Activated gamma-delta T cell (primary cell): Measurements from ENCODE around the gene PCBP3.

Experiments
- DNase-seq: peaks from one replicate; lab custom pipeline; 2025; lab: John Stamatoyannopoulos, UW

PCBP3 gene

DNA sequence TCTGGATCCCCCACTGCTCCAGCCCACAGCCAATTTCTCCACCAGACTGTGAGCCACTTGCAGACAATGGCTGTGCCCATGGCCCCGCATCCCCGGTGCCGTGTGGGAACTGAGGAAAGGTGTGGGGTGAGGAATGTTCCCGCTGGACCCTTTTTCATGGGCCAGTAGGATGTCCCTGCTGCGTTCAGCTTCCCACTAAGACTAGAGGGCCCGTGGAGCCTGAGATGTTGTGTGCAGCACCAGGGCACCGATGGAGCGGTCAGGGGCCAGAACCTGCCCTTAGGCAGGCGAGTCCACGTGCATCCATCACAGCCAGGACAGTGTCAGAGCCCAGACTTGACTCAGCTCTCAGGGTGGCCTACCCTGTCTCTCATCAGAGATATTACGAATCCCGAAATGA lies 232.4 kb downstream of the PCBP3 start:
- no peak for DNase-seq

DNA sequence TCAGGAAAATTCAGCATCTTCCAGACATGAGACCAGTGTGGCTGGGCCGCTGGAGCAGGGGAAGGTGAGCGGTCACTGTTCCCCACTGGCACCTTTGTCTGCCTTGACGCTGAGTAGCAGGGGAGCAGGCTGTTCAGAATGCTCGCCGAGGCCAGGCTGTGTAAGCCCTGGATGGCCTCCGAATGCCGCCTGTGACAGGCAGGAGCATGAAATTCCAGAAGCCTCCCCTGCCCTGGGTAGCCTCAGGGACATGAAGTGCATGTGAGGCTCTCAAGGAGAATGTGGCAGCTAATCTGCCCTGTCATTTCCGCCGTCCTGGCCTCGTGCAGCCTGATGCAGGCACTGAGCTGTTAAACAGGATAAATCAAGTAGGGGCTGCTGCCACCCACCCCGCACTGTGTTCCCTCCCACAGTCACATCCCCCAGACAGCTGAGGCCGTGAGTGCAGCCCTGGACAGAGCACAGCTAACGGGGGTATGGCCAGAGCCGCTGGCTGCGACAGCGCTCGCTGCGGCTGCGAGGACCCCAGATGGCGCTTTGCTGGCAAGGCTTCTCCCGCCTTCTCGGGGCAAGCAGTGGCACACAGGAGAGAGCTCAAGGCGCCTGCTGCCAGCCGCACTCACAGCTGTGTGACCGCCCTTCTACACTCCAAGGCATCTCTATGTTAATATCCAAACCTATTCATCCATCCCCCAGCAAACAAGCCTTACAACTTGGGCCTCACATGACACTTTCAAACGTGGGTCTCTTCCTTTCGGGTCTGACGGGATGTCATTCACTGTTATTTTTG lies 233.1 kb downstream of the PCBP3 start:
- no peak for DNase-seq

DNA sequence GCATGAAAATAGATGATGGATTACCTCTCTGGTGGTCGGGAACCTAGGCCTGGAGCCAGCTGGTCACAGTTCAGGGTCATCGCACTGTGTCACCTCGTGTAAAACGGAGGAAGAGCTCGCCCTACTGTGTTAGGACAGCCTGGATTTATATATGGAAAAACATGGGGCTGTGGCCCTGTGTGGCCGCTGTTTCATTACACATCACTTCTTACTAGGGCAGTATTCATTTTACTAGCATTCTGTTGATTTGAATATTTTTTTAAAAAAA lies 233.6 kb downstream of the PCBP3 start:
- no peak for DNase-seq

DNA sequence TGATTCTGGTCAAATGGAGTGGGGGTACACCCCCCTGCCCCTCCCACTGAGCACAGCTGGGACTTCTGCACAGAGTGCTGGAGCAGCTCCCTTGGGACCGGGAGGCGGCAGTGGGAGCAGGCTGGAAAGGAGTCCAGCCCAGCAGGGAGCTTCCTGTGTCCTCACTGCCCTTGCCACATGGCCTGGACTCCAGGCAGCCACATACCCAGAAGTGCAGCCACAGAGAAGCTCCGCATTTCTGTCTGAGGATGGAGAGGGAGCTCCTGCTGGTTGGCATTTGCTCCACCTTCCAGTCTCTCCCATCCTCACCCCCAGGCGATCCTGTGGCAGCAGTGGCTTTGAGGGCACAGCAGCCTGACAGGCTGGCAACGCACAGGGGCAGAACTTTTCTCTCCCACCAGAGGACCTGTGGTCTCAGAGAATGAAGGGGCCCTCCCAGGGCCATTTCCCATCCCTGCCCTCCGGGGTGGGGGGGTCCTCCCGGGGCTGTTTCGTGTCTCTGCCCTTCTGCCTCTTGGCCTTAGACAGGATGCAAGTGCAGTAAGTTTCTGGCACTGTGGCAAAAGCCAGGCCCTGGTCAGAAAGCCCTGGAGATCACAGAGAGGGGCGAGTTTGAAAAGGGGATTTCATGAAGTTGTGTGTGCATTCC lies 234.4 kb downstream of the PCBP3 start:
- DNase-seq, result no peak

DNA sequence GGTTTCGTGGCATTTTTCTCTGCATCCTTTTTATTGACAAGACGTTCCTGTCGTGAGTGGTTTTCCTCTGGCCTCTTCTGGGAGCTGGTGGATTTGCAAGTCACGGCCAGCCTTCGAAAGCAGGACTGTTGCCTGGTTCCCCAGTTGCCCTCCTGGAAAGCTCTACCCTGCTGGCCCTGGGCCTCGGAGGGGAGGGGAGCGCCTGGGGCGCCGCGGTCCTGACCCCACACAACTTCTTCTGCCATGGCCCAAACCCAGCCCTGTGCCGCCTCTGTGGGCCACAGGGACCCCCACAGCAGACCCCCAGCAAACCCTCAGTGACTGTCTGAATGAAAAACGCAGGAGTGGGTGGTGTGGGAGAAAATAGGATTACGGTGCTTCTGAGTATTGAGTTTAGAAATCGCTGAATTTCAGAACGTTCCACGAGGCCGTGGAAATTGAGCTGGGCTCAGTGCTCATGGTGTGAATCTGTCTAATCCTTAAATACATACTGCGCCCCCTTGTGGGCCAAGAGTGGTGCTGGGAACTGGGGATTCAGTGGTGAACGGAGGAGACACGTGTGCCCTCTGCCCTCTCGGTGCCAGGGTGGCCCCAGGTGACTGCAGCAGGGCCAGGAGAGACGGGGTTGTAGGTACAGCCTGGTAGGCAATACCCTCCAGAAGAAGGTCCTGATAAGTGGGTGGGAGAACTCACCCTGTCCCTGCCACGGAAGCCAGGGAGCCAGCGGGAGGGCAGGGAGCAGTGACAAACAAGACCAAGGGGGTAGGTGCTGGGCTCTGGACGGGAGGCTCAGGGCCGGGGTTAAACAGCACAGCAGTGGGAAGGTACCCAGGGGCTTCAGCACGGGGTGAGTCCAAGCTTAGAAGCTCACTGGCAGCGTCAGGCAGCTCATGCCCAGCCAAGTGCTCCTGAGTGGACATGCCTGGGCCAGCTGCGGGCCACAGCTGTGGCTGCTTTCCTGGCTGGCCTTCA lies 236.9 kb downstream of the PCBP3 start:
- no peak for DNase-seq

DNA sequence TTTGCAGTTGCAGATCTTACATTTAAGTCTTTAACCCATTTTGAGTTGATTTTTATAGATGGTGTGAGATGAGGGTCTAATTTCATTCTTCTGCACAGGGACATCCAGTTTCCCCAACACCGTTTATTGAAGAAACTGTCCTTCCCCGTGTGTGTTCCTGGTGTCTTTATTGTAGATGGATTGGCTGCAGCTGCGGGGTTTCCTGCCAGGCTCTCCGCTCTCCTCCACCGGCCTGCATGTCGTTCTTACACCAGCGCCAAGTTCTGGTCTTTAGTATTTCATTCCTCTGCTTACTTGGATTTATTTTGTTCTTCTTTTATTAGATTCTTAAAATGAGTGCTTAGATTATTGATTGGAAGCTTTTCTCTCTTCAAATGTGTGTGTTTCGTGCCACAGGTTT lies 239.1 kb downstream of the PCBP3 start:
- no peak for DNase-seq

DNA sequence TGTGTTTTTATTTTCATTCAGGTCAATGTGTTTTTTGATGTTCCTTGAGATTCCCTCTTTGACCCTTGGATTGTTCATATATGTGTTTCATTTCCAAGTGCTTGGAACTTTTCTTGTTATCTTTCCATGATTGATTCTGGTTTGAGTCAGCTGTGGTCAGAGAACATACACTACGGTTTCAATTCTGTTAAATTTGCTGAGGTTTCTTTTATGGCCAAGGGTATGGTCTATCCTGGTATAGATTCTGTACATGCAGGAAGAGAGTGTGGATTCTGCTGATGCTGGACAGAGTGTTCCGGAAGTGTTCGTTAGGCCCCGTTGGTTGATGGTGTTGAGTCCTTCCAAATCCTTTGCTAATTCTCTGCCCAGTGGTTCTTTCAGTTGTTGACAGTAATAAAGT lies 239.6 kb downstream of the PCBP3 start:
- no peak for DNase-seq

DNA sequence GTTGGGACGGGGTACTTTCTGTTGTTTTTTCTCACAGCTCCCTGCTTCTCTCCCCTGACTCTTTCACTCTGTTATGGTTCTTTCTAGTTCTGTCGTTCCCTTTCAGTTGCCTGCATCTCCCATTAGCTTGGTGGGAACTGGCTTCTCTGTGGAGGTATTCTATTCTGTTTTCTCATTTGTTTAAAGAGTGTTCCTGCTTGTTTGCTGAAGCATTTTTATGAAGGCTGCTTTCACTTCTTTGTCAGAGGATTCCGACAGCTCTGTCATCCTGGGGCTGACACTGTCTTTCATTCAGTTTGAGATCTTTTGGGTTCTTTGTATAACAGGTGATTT lies 242.0 kb downstream of the PCBP3 start:
- DNase-seq, result no peak

DNA sequence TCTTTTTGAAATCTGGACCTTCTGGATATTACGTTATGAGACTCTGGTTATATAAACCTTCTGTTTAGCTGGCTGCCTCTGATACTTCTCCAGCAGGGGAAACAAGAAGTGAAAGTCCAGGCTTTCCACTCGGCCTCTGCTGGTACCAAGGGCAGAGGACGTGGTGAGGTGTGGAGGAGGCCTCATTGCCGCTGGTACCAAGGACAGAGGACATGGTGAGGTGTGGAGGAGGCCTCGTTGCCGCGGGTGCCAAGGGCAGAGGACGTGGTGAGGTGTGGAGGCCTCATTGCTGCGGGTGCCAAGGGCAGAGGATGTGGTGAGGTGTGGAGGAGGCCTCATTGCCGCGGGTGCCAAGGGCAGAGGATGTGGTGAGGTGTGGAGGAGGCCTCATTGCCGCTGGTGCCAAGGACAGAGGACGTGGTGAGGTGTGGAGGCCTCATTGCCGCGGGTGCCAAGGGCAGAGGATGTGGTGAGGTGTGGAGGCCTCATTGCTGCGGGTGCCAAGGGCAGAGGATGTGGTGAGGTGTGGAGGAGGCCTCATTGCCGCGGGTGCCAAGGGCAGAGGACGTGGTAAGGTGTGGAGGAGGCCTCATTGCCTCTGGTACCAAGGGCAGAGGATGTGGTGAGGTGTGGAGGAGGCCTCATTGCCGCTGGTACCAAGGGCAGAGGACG lies 242.5 kb downstream of the PCBP3 start:
- DNase-seq, result peak; percentile 38

DNA sequence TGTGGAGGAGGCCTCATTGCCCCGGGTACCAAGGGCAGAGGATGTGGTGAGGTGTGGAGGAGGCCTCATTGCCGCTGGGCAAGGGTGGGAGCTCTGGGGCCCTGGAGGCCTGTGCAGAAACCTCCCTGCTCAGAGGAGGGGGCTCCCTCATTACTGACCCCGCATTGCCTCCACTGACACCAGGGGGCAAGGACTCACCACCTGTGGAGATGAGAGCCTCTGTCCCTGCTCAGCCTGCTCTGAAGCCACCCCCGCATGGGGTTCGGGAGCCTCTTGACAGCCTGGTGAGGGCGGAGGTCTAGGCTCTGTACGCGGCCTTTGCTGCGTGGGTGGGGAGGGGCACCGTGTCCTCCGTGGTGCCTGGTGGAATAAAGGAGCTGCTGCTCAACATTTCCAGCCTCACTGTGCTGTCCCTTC lies 243.1 kb downstream of the PCBP3 start:
- no peak for DNase-seq

DNA sequence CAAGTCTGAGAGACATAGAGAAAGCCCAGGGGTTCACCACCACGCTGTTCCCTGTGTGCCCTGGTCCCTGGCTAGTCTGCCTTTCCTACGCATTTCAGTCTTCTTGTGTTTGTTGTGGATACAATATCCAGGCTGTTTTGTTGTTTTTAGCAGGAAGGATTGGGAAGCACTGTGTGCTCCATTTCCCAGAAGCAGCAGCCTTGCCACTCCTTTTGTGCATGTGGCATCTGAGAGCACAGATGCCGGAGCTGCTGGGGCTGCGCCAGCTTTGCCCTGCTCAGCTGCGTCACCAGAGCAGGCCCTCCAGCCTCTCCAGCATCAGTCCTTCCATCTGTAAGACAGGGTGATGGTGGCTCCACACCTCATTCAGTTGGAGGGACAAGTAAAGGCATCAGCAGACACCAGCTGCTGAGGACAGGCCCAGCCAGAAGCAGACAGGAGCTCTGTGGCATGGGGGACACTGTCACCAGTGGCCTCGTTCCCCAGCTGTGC lies 243.6 kb downstream of the PCBP3 start:
- DNase-seq, result no peak

DNA sequence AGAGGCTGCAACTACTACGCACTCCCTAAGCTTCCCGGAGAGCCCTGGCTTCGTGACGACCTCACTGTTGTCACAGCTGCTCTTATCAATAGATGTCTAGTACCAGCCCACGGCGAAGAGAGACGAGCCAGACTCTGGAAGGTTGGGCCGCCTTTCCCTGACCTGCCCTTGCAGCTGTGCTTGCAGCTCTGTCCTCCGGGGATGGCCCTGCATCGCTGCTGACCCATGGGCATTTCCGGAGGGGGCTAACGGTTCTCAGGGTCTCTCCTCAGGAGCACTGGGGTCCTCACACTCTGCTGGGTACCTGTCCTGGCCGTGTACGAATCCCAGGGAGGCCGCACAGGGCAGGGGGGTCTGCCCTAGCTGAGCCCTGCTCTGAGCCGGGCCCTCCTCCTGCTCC lies 244.3 kb downstream of the PCBP3 start:
- no peak for DNase-seq

DNA sequence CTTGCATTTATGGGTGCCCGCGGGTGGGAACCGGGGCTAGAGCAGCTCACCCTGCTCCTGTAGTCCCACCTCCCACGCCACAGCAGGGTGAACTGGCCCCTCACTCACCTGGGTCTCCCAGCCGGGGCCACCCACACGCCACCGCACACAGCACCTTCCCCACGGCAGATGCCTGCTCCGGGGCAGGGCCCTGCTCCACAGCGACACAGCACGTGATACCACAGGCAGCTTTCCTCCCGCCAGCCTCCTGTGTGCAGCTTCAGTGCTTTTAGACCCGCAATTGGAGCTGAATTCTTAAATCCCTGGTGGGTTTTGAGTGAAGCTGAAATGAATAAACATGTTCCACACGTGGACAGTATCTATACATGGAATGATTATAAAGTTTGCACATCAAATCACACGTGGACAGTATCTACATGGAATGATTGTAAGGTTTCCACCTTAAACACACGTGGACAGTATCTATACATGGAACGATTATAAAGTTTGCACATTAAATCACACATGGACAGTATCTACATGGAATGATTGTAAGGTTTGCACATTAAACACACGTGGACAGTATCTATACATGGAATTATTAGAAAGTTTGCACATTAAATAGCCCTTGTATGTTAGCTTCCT lies 245.0 kb downstream of the PCBP3 start:
- no peak for DNase-seq

DNA sequence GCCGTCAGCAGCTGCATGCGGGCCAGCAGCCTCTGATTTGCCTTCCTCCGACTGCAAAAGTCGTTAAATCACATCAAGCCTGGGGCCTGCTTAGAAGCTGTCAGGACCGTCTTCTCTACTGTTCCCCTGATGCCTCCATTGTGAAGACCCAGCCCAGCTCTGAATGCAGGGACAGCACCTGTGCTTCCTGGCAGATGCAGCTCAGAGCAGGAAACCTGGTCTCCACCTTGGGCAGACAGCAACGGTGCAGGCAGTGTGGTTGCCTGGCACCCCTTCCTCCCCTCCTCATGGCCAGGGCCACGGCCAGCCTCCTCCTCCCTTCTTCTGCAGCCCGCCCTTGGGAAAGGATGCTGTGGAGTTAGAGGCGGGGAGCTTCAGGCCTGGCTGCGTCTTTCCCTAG lies 245.7 kb downstream of the PCBP3 start:
- no peak for DNase-seq

DNA sequence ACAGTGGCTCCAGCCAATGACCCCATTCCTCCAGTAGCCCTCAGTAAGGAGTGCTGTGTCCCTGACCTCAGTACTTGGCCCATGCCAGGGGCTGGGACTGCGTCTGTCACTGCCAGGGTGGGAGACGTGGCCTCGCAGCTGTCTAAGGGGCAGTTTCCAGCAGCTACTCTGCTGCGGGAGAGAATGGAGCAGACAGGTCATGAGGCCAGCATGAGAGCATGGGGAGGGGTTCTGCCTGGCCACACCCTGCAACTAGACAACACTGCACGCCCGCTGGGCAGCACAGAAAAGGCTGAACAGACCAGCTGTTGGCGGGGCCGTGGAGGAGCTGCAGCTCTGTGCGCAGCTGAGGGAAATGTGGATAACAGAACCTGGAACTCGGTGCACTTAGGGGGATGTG lies 246.4 kb downstream of the PCBP3 start:
- no peak for DNase-seq

DNA sequence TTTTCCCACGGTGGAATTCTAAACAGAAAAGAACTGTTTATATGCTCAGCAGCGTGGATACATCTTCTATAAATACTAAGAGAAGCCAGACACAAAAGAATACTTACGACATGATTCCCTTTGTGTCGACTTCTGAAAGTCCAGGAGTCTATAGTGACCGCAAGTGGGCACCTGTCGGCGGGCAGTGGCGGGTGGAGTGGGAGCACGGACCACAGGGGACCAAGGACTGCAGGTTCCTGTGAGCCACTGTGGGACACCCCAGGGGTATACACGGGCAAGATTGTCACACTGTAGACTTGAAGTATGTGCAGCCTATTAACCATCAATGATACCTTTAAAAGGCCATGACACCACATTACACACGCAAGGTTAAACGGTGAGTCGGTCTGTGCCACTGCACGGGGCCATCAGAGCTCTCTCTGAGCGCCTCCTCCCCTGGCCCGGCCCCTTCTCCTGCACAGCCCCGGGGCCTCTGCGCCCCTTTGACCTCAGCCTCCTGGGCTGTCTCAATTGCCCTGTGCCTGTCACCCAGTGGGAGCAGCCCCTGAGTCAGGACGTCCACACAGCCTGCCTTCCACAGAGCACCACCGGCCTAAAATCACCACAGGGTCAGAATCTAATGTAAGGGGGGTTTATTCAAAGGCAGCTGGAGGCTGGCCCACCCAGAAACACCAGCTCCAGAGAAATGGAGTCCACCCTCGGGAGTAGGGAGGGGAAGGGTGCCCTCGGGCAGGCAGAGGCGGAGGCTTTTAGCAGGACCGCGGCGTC lies 248.0 kb downstream of the PCBP3 start:
- DNase-seq, result no peak

DNA sequence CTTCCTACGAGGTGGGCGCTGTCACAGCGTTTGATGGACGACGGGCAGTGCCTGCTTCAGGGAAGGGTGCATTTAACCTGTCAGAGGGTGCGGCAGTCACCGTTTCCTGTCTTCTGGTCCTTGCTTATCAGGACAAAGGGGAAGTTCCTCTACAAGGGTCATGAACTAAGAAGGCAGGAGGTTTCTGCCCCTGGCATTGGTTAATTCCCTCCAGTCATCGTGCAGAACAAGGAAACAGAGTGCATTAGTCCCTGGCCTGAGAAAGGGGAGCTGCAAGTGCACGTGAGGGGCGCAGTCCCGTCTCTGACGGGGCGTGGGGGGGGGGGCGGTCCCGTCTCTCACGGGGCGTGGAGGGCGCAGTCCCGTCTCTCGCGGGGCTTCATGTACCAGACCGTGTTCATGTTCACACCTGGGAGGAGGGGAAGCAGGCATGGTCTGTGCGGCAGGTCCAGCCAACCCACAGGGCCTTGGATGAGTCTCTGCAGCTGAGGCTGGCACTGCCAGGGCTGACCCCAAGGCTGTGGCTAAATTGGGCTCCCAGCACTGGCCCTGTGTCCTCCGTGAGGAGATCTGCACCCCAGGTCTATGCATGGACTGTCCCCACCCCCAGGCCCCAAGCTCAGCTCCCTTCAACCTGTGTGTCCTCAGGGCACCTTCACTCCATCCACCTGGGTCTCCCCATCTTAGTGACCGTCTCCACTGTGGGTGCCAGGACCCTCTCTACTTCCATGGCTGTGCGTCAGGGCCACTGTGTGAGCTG lies 248.8 kb downstream of the PCBP3 start:
- DNase-seq, result no peak

DNA sequence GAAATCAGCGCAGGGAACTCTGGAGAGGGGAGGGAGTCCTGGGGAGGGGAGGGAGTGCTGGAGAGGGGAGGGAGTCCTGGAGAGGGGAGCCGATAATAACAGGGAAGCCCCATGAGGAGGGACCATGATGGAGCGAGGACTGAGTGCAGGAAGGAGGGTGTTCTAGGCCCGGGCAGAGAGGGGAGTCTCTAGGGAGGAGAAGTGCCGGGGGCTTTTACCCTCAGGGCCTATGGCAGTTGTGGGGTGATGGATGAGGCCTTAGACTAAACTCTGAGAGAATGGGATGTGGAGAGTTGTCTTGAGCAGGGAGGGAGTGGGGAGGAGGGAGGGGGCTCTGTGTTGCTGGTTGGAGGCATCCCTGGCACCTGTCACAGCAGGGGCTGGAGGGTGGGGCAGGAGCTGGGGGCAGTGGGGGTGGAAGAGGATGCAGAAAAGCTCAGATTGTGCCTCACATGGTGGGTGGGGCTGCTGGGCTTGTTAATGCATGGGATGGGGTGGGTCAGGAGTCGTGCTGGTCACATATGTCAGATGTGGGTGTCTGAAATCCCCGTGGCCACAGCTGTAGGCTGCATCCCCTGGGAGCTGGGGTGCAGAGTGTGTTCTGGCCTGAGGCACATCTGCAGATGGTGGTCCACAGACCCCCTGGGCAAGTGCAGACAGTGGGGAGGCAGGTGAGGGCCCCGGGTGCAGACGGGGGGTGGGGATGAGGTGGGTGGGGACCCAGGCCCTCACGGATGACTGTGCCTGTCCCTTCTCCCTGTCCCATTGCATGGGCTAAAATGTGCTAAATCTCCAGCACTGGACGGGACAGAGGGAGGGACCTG lies 249.6 kb downstream of the PCBP3 start:
- no peak for DNase-seq

DNA sequence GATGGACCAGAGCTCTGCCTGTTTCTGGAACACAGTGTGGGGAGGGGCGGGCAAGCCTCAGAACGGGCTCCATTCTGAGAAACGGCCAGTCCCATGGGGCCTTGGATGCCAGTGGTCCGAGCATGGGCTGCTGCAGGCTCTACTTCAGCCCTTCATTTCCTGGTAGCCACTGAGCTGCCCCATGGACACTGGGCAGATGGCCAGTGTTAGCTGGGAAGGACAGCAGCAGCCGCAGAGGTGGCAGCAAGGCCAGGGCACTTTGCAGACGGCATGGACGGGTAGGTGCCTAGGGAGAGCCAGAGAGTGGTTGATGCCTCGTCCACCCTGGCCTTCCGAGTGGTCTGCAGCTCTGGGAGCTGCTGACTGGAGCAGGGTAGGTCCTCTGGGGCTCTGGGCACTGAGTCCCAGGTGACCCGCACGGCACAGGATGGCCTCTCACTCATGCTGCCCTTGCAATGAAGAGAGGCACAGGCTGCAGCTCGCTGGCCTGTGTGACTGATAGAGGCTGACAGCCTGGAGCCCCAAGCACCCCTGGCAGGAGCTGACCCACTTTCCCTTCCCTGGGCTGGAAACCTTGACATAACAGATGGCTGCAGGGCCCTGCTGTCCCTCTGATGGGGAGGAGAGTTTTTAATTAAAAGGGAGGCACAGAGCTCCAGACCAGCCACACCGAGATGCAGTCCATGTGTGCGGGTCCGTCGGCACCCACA lies 250.4 kb downstream of the PCBP3 start:
- no peak for DNase-seq
